ENCODE measurements around the gene CPNE2. TPM values are rescaled to one million over a fixed set of nuclear protein-coding genes. Genes with fewer than 3 reads are reported as not detected.

Gene CPNE2
- total RNA-seq, 4 donors from 2014 or later, result 12.5 to 18.9 (median 14.9) TPM

- 92 to 95% methylated on average over 4 of the region's 4 CpGs for WGBS, 2 donors
- intact Hi-C loops (cut with DNase I; ENCODE audit: low total_unique reads), result loop anchor here (5.0 kb wide), 1 partner anchor 182 kb away; the partner anchor contains the start of gene SLC12A3
- TF ChIP-seq CTCF (IDR thresholded peaks at IDR 0.05) (no peak), POLR2A (IDR thresholded peaks at IDR 0.05) (no peak)
- DNase-seq (ENCODE audit: low spot score in 2 of 2), result no peak
- H3K4me3 ChIP-seq (ENCODE audit: low read depth, poor library complexity, severe bottlenecking), result no peak overlapping the region
These were observed 42.7 kb upstream of the CPNE2 start for GRCh38 chr16:57049678-57050077.

- TF ChIP-seq CTCF (IDR thresholded peaks at IDR 0.05) (no peak), POLR2A (IDR thresholded peaks at IDR 0.05) (no peak)
- no peak overlapping the region for H3K4me3 ChIP-seq (ENCODE audit: low read depth, poor library complexity, severe bottlenecking)
- intact Hi-C loops (cut with DNase I; ENCODE audit: low total_unique reads), result no loop called here
- 91 to 93% methylated on average over 11 of the region's 11 CpGs for WGBS, 2 donors
- DNase-seq (ENCODE audit: low spot score in 2 of 2), result no peak
These were observed 40.6 kb upstream of the CPNE2 start for GRCh38 chr16:57051696-57052228.

- no peak for TF ChIP-seq CTCF (IDR thresholded peaks at IDR 0.05)
- TF ChIP-seq POLR2A (IDR thresholded peaks at IDR 0.05), result no peak
- no peak overlapping the region for H3K4me3 ChIP-seq (ENCODE audit: low read depth, poor library complexity, severe bottlenecking)
- 92 to 93% methylated on average over 9 of the region's 9 CpGs for WGBS, 2 donors
- intact Hi-C loops (cut with DNase I; ENCODE audit: low total_unique reads), result no loop called here
- DNase-seq (ENCODE audit: low spot score in 2 of 2), result no peak
These were observed 39.2 kb upstream of the CPNE2 start for GRCh38 chr16:57053206-57053605.

GRCh38 chr16:57054338-57054737, 38.0 kb upstream of the CPNE2 start:
- H3K4me3 ChIP-seq (ENCODE audit: low read depth, poor library complexity, severe bottlenecking), result no peak overlapping the region
- TF ChIP-seq CTCF (IDR thresholded peaks at IDR 0.05) (no peak), POLR2A (IDR thresholded peaks at IDR 0.05) (no peak)
- intact Hi-C loops (cut with DNase I; ENCODE audit: low total_unique reads), result no loop called here
- no peak for DNase-seq (ENCODE audit: low spot score in 2 of 2)
- WGBS, 2 donors, result 90 to 97% methylated on average over 5 of the region's 5 CpGs

- intact Hi-C loops (cut with DNase I; ENCODE audit: low total_unique reads), result no loop called here
- TF ChIP-seq CTCF (IDR thresholded peaks at IDR 0.05) (no peak), POLR2A (IDR thresholded peaks at IDR 0.05) (no peak)
- 86 to 90% methylated on average over 7 of the region's 7 CpGs for WGBS, 2 donors
- no peak for DNase-seq (ENCODE audit: low spot score in 2 of 2)
- no peak overlapping the region for H3K4me3 ChIP-seq (ENCODE audit: low read depth, poor library complexity, severe bottlenecking)
These were observed 37.6 kb upstream of the CPNE2 start for GRCh38 chr16:57054771-57055170.

- 85 to 87% methylated on average over 6 of the region's 6 CpGs for WGBS, 2 donors
- no peak overlapping the region for H3K4me3 ChIP-seq (ENCODE audit: low read depth, poor library complexity, severe bottlenecking)
- DNase-seq (ENCODE audit: low spot score in 2 of 2), result no peak
- TF ChIP-seq CTCF (IDR thresholded peaks at IDR 0.05) (no peak), POLR2A (IDR thresholded peaks at IDR 0.05) (no peak)
- intact Hi-C loops (cut with DNase I; ENCODE audit: low total_unique reads), result no loop called here
These were observed 36.7 kb upstream of the CPNE2 start for GRCh38 chr16:57055671-57056070.

Measured in lower leg skin (tissue), 4 donors.